Neural cell (in vitro differentiated cells): Measurements from ENCODE around the gene DNAL4. TPM values are rescaled to one million over a fixed set of nuclear protein-coding genes. Genes with fewer than 3 reads are reported as not detected.

Experiments
- H2AFZ ChIP-seq: fragments of 200-600, 300-800 bp; sonication (generic), shearing (Covaris generic); 2 replicates; pipeline ENCODE4 v1.6.0; 2014; ENCODE audit warnings: low read depth, mild to moderate bottlenecking, antibody characterized with exemption, low read length, moderate library complexity
- H3F3A ChIP-seq: fragments of 200-600 bp; shearing (Covaris generic); 2 replicates; pipeline ENCODE4 v1.6.1; 2016; ENCODE audit warnings: mild to moderate bottlenecking, moderate library complexity, mixed read lengths, antibody characterized with exemption, low read length; ENCODE audit not compliant: insufficient read depth, poor library complexity, severe bottlenecking
- H3K27ac ChIP-seq: fragments of 200-600, 300-800 bp; sonication (generic), shearing (Covaris generic); 2 replicates; pipeline ENCODE4 v1.5.1; 2014; ENCODE audit warnings: mild to moderate bottlenecking, low read length, moderate library complexity
- H3K27me3 ChIP-seq: fragments of 300-800, 200-600 bp; sonication (generic), shearing (Covaris generic); 2 replicates; pipeline ENCODE4 v1.6.0; 2014; ENCODE audit warnings: mild to moderate bottlenecking, low read depth, low read length, moderate library complexity; ENCODE audit not compliant: insufficient read depth
- H3K36me3 ChIP-seq: fragments of 300-800, 200-600 bp; sonication (generic), shearing (Covaris generic); 2 replicates; pipeline ENCODE4 v1.5.1; 2014; ENCODE audit warnings: mild to moderate bottlenecking, antibody characterized with exemption, low read length, moderate library complexity; ENCODE audit not compliant: insufficient read depth
- H3K4me2 ChIP-seq: fragments of 300-800, 200-600 bp; sonication (generic), shearing (Covaris generic); 2 replicates; pipeline ENCODE4 v1.6.0; 2014; ENCODE audit warnings: mild to moderate bottlenecking, low read length
- H3K4me3 ChIP-seq: fragments of 300-800, 200-600 bp; sonication (generic), shearing (Covaris generic); 2 replicates; pipeline ENCODE4 v1.5.1; 2014; ENCODE audit warnings: mild to moderate bottlenecking, low read length, moderate library complexity
- H3K79me2 ChIP-seq: fragments of 200-600 bp; shearing (Covaris generic); replicated peaks from 2 replicates; pipeline ENCODE4 v1.6.0; 2014; ENCODE audit warnings: mild to moderate bottlenecking, low read length, moderate library complexity; ENCODE audit not compliant: insufficient read depth
- H3K9ac ChIP-seq: fragments of 300-800, 200-600 bp; sonication (generic), shearing (Covaris generic); 2 replicates; pipeline ENCODE4 v1.6.1; 2016; ENCODE audit warnings: mild to moderate bottlenecking, low read length, mixed read lengths
- H3K9me2 ChIP-seq: fragments of 200-600 bp; shearing (Covaris generic); 2 replicates; pipeline ENCODE4 v1.6.1; 2016; ENCODE audit warnings: mild to moderate bottlenecking, low read length, mixed read lengths; ENCODE audit not compliant: insufficient read depth
- H3K9me3 ChIP-seq: fragments of 200-600, 300-800 bp; sonication (generic), shearing (Covaris generic); 2 replicates; pipeline ENCODE4 v1.6.1; 2016; ENCODE audit warnings: mild to moderate bottlenecking, mixed run types, low read length, moderate library complexity, mixed read lengths
- H4K20me1 ChIP-seq: fragments of 200-600 bp; shearing (Covaris generic); 2 replicates; pipeline ENCODE4 v1.6.1; 2016; ENCODE audit warnings: mild to moderate bottlenecking, mixed run types; ENCODE audit not compliant: insufficient read depth
- CTCF ChIP-seq: fragments of 450-650 bp; IDR thresholded peaks from 2 replicates; pipeline ENCODE4 v1.5.1; 2014; ENCODE audit warnings: antibody characterized with exemption, mild to moderate bottlenecking, moderate library complexity; ENCODE audit not compliant: poor library complexity, severe bottlenecking
- EP300 ChIP-seq: fragments of 450-650 bp; conservative IDR thresholded peaks from 2 replicates; pipeline ENCODE4 v1.6.1; 2014; ENCODE audit warnings: antibody characterized with exemption, mild to moderate bottlenecking, moderate library complexity; ENCODE audit not compliant: poor library complexity, severe bottlenecking
- EZH2 ChIP-seq: fragments of 200-600, 300-800 bp; shearing (Covaris generic), sonication (generic); IDR thresholded peaks from 2 replicates; pipeline ENCODE4 v1.6.1; 2014; ENCODE audit warnings: antibody characterized with exemption, low read length, borderline replicate concordance, mild to moderate bottlenecking; ENCODE audit not compliant: insufficient read depth, poor library complexity, severe bottlenecking
- MXI1 ChIP-seq: fragments of 450-650 bp; conservative IDR thresholded peaks from 2 replicates; pipeline ENCODE4 v1.6.1; 2014; ENCODE audit warnings: antibody characterized with exemption, mild to moderate bottlenecking; ENCODE audit not compliant: poor library complexity, severe bottlenecking
- POLR2AphosphoS5 ChIP-seq: IDR thresholded peaks from 2 replicates; pipeline ENCODE4 v1.6.1; 2012
- RAD21 ChIP-seq: fragments of 450-650 bp; conservative IDR thresholded peaks from 2 replicates; pipeline ENCODE4 v1.6.1; 2014; ENCODE audit warnings: antibody characterized with exemption, mild to moderate bottlenecking, moderate library complexity
- REST ChIP-seq: IDR thresholded peaks from 2 replicates; pipeline ENCODE4 v1.6.1; 2012; ENCODE audit warnings: borderline replicate concordance
- SMC3 ChIP-seq: fragments of 450-650 bp; conservative IDR thresholded peaks from 2 replicates; pipeline ENCODE4 v1.6.1; 2014; ENCODE audit warnings: antibody characterized with exemption, mild to moderate bottlenecking, moderate library complexity; ENCODE audit not compliant: poor library complexity
- polyA plus RNA-seq: library from polyadenylated mRNA; depleted of rRNA; stranded (reverse); fragments of >200 nt; gene quantifications from 2 replicates; pipeline ENCODE4 v1.2.3, GENCODE V29; 2014

The DNAL4 gene
- polyA plus RNA-seq, 1 donor from 2014 or later: 95.0 TPM

GRCh38 chr22:38732251-38732815 lies 61.6 kb downstream of the DNAL4 start:
- no peaks in the 10 kb centered on the region for H3K9me3 ChIP-seq
- no peaks in the 10 kb centered on the region for H3K36me3 ChIP-seq
- H3K9me2 ChIP-seq: no peaks in the 10 kb centered on the region
- no peak overlapping the region for H3K4me2 ChIP-seq
- no peaks in the 10 kb centered on the region for H3K27me3 ChIP-seq
- H3K79me2 ChIP-seq: no peaks in the 10 kb centered on the region
- no peaks in the 10 kb centered on the region for H4K20me1 ChIP-seq
- H3K4me3 ChIP-seq: no peak overlapping the region
- no peaks in the 10 kb centered on the region for H3F3A ChIP-seq
- no peak overlapping the region for H3K27ac ChIP-seq
- no peak overlapping the region for H2AFZ ChIP-seq
- H3K9ac ChIP-seq: no peak overlapping the region
- TF ChIP-seq RAD21: no peak
- TF ChIP-seq EP300: no peak
- no peak for TF ChIP-seq POLR2AphosphoS5

GRCh38 chr22:38731703-38732161 lies 62.2 kb downstream of the DNAL4 start:
- Histone ChIP-seq H3K4me2 (no peak overlapping the region), H3K9me3 (no peaks in the 10 kb centered on the region), H3K9me2 (no peaks in the 10 kb centered on the region), H3K27me3 (no peaks in the 10 kb centered on the region), H3K27ac (no peak overlapping the region), H4K20me1 (no peaks in the 10 kb centered on the region), H3K79me2 (no peaks in the 10 kb centered on the region), H3K9ac (no peak overlapping the region), H3K36me3 (no peaks in the 10 kb centered on the region), H3F3A (no peaks in the 10 kb centered on the region), H3K4me3 (no peak overlapping the region), H2AFZ (no peak overlapping the region)
- TF ChIP-seq SMC3: no peak
- TF ChIP-seq MXI1: no peak
- TF ChIP-seq POLR2AphosphoS5: peak; percentile 7
- no peak for TF ChIP-seq EZH2
- TF ChIP-seq CTCF: no peak
- no peak for TF ChIP-seq EP300
- no peak for TF ChIP-seq REST

- no peaks in the 10 kb centered on the region for H4K20me1 ChIP-seq
Measured at GRCh38 chr22:38730411-38730871, 63.5 kb downstream of the DNAL4 start.

More at GRCh38 chr22:38730411-38730871, 63.5 kb downstream of the DNAL4 start:
- Histone ChIP-seq H3K4me3 (no peak overlapping the region), H3F3A (no peaks in the 10 kb centered on the region), H3K4me2 (no peak overlapping the region), H3K9me3 (no peaks in the 10 kb centered on the region), H3K9me2 (no peaks in the 10 kb centered on the region), H3K79me2 (no peaks in the 10 kb centered on the region), H3K9ac (no peak overlapping the region), H3K27ac (no peak overlapping the region), H3K27me3 (no peaks in the 10 kb centered on the region), H3K36me3 (no peaks in the 10 kb centered on the region), H2AFZ (no peak overlapping the region)
- TF ChIP-seq POLR2AphosphoS5: peak; percentile 20
- TF ChIP-seq MXI1: no peak
